Stimulated activated memory B cell treated with anti-CD40 and anti-IgM and Interleukin-4, amounts not matched to agents 10 μg/mL and 1 μg/mL and 100 μg/mL, for 72 hours (primary cell): ENCODE data around the gene SMG9.
A peak's percentile ranks its signal among the peaks of the same experiment; 100 is the strongest.

ENCODE experiments used
- ATAC-seq: fragments of 150-1000 bp; cut with Tn5 transposase; 2 replicates; pipeline ENCODE4 v1.10.0; 2021
- H3K27ac Mint-ChIP-seq: one replicate; pipeline ENCODE4 v1.8.0; 2022; ENCODE audit warnings: mild to moderate bottlenecking, mixed read lengths
- H3K27me3 Mint-ChIP-seq: one replicate; pipeline ENCODE4 v1.8.0; 2022; ENCODE audit warnings: mixed read lengths
- H3K36me3 Mint-ChIP-seq: one replicate; pipeline ENCODE4 v1.8.0; 2022; ENCODE audit warnings: mixed read lengths
- H3K4me1 Mint-ChIP-seq: one replicate; pipeline ENCODE4 v1.8.0; 2022; ENCODE audit warnings: mixed read lengths
- H3K4me3 Mint-ChIP-seq: one replicate; pipeline ENCODE4 v1.8.0; 2022; ENCODE audit warnings: mild to moderate bottlenecking, moderate library complexity, mixed read lengths
- H3K9me3 Mint-ChIP-seq: one replicate; pipeline ENCODE4 v1.8.0; 2022; ENCODE audit warnings: mixed read lengths

SMG9 gene

DNA sequence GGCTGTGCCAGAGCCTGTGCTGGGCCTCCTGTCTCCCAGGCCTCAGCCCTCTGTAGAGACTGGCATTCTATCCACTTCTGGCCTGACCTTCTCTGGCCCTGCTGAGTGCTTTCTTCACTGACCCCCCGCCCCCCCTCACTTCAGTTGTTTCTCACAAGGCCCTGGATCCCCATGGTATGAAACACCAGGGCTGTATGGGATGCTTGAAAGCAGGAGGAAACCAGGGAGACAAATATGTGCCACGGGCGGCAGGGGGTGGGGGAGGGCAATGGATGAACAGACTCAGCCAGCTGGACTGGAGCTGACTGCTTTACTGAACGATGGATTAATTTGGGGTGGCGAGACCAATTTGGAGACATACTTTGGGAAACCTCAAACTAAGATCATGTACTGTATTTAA, 24.8 kb downstream of the SMG9 start:
- no peaks in the 10 kb centered on the region for H3K27me3 Mint-ChIP-seq
- no peaks in the 10 kb centered on the region for H3K9me3 Mint-ChIP-seq
- no peak for ATAC-seq
- H3K4me3 Mint-ChIP-seq, result no peak overlapping the region
- H3K27ac Mint-ChIP-seq, result no peak overlapping the region
- H3K36me3 Mint-ChIP-seq, result peaks cover 72% of the 10 kb centered on the region
- H3K4me1 Mint-ChIP-seq, result peaks cover 27% of the 10 kb centered on the region

DNA sequence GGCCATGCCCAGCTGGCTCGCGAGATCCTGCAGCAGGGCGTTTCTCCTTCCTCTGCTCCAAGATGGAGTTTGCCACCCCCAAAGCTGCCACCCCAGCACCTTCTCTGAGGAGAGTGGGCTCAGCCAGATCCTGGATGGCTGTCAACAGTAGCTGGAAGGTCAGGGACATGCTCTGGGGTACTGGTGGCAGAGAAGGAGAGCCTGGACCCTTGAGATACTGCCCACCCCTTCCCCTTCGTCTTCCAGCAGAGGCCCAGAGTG, 27.2 kb downstream of the SMG9 start:
- no peaks in the 10 kb centered on the region for H3K27me3 Mint-ChIP-seq
- ATAC-seq, result no peak
- peaks cover 28% of the 10 kb centered on the region for H3K4me1 Mint-ChIP-seq
- no peak overlapping the region for H3K4me3 Mint-ChIP-seq
- peaks cover 48% of the 10 kb centered on the region for H3K36me3 Mint-ChIP-seq
- no peak overlapping the region for H3K27ac Mint-ChIP-seq
- no peaks in the 10 kb centered on the region for H3K9me3 Mint-ChIP-seq

DNA sequence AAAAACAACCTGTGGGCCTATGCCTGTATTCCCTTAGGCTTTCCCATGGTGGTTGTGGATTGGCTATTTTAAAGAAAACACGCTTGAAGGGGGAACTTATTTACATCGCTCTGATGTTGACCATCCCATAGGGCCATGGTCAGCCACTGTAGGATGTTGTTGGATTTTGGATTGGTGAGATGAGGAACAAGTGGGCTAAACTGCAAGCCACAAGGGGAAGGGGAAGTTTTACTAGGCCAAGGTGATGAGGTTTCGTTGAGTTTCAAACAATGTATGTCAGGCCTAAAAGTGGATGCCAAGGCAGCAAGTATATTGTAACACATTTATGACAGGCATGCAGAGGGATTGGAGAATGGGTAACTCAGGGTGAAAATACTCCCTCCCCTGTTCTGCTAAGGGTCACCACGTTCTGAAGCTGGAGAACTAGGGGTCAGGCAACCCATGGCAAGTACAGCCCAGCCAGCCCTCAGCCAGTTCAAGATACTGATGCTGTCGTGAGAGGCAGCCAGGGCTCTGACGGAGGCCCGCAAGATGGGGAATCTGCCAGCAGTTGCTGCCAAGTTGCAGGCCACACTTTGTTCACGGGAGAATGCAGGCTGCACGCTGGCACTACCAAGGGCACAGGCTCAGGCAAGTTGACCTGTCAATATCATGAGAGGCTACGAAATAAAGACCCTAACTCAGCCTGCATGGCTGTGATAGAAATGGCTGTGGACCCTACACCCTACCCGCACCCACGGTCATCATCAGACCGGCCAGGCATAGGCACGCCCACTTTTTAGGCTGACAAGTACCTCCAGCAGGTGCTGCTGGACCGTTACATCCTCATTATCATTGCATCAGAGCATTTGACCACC, 27.8 kb downstream of the SMG9 start:
- peaks cover 42% of the 10 kb centered on the region for H3K36me3 Mint-ChIP-seq
- H3K27me3 Mint-ChIP-seq, result no peaks in the 10 kb centered on the region
- no peak overlapping the region for H3K4me3 Mint-ChIP-seq
- H3K27ac Mint-ChIP-seq, result no peak overlapping the region
- H3K4me1 Mint-ChIP-seq, result peaks cover 28% of the 10 kb centered on the region
- H3K9me3 Mint-ChIP-seq, result no peaks in the 10 kb centered on the region
- ATAC-seq, result no peak

DNA sequence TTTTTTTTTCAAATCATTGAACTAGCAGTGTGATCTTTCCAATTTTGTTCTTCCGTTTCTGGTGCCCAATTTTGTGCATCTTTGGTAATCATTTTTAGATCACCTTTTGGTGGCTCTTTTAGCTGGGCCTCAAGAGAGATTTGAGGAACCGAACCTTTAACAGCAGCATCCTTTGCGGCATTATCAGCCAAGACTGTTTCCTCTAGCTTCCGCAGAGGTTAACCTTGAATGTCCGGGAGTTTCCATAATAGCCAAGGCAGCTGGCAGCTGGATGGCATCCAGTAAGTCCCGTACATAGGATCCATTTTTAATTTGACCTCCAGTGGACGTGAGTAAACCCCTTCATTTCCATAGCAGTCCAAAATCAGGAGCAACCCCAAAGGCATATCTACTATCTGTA, 29.3 kb downstream of the SMG9 start:
- ATAC-seq, result peak; percentile 83
- peak overlapping the region; percentile 38 for H3K27ac Mint-ChIP-seq

DNA sequence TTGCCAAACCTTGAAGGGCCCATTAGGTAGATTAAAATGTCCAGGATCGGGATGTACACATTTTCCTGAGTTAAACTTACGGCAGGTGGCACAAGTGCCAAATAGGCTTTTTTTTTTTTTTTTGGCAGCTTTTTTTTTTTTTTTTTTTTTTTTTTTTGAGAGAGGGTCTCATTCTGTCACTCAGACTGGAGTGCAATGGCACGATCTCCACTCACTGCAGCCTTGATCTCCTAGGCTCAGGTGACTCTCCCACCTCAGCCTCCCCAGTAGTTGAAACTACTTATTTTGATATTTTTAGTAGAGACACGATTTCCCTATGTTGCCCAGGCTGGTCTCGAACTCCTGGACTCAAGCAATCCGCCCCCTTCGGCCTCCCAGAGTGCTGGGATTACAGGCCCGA, 29.9 kb downstream of the SMG9 start:
- Mint-ChIP-seq H3K4me1 (peaks cover 28% of the 10 kb centered on the region), H3K27ac (peak overlapping the region; percentile 38), H3K36me3 (peaks cover 26% of the 10 kb centered on the region), H3K4me3 (no peak overlapping the region), H3K9me3 (no peaks in the 10 kb centered on the region), H3K27me3 (no peaks in the 10 kb centered on the region)
- ATAC-seq, result no peak

More for the DNA sequence above, 29.3 kb downstream of the SMG9 start:
- H3K4me3 Mint-ChIP-seq, result no peak overlapping the region
- H3K4me1 Mint-ChIP-seq, result peaks cover 28% of the 10 kb centered on the region
- peaks cover 32% of the 10 kb centered on the region for H3K36me3 Mint-ChIP-seq
- H3K9me3 Mint-ChIP-seq, result no peaks in the 10 kb centered on the region
- no peaks in the 10 kb centered on the region for H3K27me3 Mint-ChIP-seq

DNA sequence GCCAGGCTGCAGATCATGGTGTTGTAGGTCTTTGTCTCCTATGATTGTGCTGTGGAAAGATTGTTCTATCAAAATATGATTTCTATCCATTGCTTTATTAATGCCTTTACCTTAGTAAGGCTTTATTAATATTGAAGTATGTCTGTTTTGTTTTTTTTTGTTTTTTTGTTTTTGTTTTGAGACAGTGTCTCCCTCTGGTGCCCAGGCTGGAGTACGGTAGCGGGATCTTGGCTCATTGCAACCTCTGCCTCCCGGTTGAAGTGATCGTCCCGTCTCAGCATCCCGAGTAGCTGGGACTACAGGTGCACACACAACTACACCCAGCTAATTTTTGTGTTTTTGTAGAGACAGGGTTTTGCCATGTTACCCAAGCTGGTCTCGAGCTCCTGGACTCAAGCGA, 31.2 kb downstream of the SMG9 start:
- Mint-ChIP-seq H3K4me3 (no peak overlapping the region), H3K4me1 (peaks cover 28% of the 10 kb centered on the region), H3K36me3 (peaks cover 13% of the 10 kb centered on the region), H3K27me3 (no peaks in the 10 kb centered on the region), H3K27ac (no peak overlapping the region), H3K9me3 (no peaks in the 10 kb centered on the region)
- no peak for ATAC-seq

DNA sequence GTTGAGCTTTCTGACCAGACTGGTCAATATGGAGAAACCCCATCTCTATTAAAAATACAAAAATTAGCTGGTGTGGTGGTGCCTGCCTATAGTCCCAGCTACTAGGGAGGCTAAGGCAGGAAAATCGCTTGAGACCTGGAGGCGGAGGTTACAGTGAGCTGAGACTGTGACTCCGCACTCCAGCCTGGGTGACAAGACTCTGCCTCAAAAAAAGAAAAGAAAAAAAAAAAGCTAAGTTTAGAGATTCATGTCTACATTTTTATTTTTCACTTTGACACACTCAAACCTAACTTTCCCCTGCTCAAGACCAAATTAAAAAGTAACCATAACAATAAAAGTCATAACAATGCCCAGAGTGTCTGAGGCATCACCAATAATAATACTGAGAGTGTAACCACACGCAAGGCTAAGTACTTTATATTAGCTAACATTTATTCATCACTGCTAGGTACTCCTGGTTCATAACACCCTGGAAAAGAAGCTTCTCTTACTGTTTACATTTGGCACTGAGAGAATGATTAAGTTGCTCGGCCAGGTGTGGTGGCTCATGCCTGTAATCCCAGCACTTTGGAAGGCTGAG, 33.2 kb downstream of the SMG9 start:
- Mint-ChIP-seq H3K27me3 (peaks cover 5% of the 10 kb centered on the region), H3K36me3 (no peaks in the 10 kb centered on the region), H3K9me3 (no peaks in the 10 kb centered on the region), H3K4me3 (no peak overlapping the region), H3K4me1 (peaks cover 14% of the 10 kb centered on the region), H3K27ac (no peak overlapping the region)
- no peak for ATAC-seq

DNA sequence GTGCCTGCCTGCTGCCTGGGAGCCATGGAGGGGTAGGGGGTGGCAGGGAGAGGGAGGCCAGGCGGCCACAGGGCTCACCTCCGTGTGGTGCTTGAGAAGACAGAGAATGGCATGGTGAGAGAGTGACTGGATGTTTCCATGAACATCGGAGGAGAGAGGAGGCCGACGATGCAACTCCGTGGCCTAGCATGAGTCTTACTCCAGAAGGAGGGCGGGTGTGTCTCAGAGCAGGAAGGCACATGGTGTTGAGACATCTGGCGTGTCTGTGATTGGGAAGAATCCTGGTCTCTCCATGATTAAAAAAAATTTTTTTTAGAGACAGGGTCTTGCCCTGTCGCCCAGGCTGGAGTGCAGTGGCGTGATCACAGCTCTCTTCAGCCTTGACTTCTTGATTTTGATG, 33.8 kb downstream of the SMG9 start:
- ATAC-seq, result no peak
- Mint-ChIP-seq H3K27ac (no peak overlapping the region), H3K27me3 (peaks cover 11% of the 10 kb centered on the region), H3K36me3 (no peaks in the 10 kb centered on the region), H3K4me1 (peaks cover 11% of the 10 kb centered on the region), H3K4me3 (no peak overlapping the region), H3K9me3 (no peaks in the 10 kb centered on the region)

DNA sequence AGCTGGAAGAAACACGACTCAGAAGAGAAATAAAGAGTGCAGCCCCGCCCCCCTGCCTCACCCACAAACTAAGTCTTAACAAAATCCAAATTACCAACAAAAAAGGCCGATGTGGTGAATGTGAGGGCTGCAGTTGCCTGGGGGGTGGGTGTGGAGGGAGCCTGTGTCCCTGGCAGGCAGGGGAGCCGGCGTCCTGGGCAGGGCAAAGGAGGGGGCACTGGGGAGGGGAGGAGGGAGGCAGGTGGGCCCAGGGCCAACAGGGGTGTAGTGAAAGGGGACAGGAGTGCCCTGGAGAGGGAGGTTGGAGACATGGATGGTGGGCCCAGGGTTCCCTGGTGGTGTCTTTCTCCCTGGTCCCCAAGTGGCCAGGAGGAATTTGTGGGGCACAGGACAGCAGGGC, 34.8 kb downstream of the SMG9 start:
- no peak overlapping the region for H3K27ac Mint-ChIP-seq
- peaks cover 17% of the 10 kb centered on the region for H3K27me3 Mint-ChIP-seq
- no peaks in the 10 kb centered on the region for H3K9me3 Mint-ChIP-seq
- no peak overlapping the region for H3K4me3 Mint-ChIP-seq
- peaks cover under 1% of the 10 kb centered on the region for H3K4me1 Mint-ChIP-seq
- ATAC-seq, result no peak
- no peaks in the 10 kb centered on the region for H3K36me3 Mint-ChIP-seq

DNA sequence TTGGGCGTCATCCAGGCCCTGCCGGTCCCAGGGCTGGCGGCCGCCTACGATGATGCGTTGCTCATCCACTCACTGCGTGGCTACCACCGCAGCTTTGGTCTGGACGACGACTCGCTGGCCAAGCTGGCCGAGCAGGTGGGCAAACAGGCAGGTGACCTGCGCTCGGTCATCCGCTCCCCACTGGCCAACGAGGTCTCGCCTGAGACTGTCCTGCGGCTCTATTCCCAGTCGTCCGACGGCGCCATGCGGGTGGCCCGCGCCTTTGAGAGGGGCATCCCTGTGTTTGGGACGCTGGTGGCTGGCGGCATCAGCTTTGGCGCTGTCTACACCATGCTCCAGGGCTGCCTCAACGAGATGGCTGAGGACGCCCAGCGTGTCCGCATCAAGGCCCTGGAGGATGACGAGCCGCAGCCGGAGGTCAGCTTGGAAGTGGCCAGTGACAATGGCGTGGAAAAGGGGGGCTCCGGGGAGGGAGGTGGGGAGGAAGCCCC, 35.3 kb downstream of the SMG9 start:
- H3K36me3 Mint-ChIP-seq, result no peaks in the 10 kb centered on the region
- H3K27me3 Mint-ChIP-seq, result peaks cover 22% of the 10 kb centered on the region
- H3K4me3 Mint-ChIP-seq, result no peak overlapping the region
- H3K9me3 Mint-ChIP-seq, result no peaks in the 10 kb centered on the region
- H3K27ac Mint-ChIP-seq, result no peak overlapping the region
- no peaks in the 10 kb centered on the region for H3K4me1 Mint-ChIP-seq
- ATAC-seq, result no peak

DNA sequence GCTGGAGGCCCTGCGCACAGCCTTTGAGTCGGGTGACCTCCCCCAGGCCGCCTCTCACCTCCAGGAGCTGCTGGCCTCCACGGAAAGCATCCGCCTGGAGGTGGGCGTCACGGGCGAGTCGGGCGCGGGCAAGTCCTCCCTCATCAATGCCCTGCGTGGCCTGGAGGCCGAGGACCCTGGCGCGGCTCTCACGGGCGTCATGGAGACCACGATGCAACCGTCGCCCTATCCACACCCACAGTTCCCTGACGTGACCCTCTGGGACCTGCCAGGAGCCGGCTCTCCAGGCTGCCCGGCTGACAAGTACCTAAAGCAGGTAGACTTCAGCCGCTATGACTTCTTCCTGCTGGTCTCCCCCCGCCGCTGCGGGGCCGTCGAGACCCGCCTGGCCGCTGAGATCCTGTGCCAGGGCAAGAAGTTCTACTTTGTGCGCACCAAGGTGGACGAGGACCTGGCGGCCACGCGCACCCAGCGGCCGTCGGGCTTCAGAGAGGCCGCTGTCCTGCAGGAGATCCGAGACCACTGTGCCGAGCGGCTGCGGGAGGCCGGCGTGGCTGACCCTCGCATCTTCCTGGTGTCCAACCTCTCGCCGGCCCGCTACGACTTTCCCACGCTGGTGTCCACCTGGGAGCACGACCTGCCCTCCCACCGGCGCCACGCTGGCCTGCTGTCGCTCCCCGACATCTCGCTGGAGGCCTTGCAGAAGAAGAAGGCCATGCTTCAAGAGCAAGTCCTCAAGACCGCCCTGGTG, 36.0 kb downstream of the SMG9 start:
- Mint-ChIP-seq H3K4me1 (no peaks in the 10 kb centered on the region), H3K36me3 (no peaks in the 10 kb centered on the region), H3K27ac (no peak overlapping the region), H3K9me3 (no peaks in the 10 kb centered on the region), H3K4me3 (no peak overlapping the region), H3K27me3 (peaks cover 26% of the 10 kb centered on the region)
- ATAC-seq, result no peak

DNA sequence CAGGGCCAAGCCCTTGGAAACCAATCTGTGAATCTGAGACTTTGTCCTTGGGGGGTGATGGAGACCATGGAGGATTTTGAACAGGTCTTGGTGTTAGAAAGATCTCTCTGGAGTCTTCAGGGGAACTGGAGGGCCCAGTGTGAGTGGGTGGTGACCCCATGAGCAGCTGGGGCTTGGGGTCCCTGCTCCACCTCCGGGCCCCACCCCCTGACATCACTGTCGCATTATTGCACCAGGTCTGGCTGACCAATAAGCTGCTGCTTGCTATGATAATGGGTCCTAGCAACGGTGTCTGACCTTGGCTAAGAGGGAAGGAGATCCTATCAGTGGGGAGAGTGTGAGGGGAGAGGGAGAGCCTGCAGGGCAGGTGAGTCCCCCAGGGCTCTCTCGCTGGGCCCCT, 39.0 kb downstream of the SMG9 start, which contains the start of gene IRGC:
TSS of gene IRGC (plus strand) at position 301 of the 400 bp plus-strand sequence. CDS start 2,483 bp downstream, outside the sequence.
- no peak within 1 kb of the TSS for H3K27ac Mint-ChIP-seq
- H3K4me3 Mint-ChIP-seq, result no peak within 1 kb of the TSS
- H3K4me1 Mint-ChIP-seq, result no peaks in the 10 kb centered on the region
- ATAC-seq, result no peak
- no peaks in the 10 kb centered on the region for H3K36me3 Mint-ChIP-seq
- H3K27me3 Mint-ChIP-seq, result peaks cover 55% of the 10 kb centered on the region
- H3K9me3 Mint-ChIP-seq, result no peaks in the 10 kb centered on the region

DNA sequence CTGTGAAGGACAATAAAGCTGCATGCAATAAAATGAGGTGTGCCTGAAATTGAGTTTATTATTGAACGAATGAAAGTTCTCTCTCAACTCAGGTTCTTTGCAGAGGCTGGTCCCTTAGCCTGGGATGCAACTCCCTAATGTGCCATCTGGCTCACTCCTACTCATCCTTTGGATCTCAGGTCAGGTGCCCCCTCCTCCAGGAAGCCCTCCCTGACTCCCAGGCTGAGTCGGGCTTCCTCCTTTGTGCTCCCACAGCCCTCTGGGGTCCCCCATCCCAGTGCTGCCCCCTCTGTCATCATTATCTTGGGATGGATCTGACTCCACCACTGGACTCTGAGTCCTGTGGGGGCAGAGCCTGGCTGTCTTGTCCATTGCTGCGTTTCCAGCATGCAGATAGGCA, 41.6 kb downstream of the SMG9 start:
- H3K4me1 Mint-ChIP-seq, result no peaks in the 10 kb centered on the region

DNA sequence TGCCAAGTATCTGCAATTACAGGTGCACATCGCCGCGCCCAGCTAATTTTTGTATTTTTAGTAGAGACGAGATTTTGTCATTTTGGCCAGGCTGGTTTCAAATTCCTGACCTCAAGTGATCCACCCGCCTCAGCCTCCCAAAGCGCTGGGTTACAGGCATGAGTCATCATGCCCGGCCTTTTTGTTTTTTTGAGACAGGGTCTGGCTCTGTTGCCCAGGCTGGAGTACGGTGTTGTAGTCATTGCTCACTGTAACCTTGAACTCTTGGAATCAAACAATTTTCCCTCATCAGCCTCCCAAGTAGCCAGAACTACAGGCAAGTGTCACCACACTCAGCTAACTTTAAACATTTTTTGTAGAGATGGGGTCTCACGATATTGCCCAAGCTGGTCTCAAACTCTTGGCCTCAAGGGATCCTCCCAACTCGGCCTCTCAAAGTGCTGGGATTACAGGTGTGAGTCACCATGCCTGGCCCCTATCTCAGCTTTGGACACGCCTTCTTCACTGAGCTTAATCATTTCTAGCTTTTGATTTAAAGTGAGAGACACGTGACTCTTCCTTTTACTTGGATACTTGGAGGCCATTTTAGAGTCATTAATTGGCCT, 42.9 kb downstream of the SMG9 start:
- no peak for ATAC-seq
- Mint-ChIP-seq H3K9me3 (peaks cover 4% of the 10 kb centered on the region), H3K4me1 (no peaks in the 10 kb centered on the region), H3K27me3 (peaks cover 78% of the 10 kb centered on the region), H3K36me3 (peaks cover 9% of the 10 kb centered on the region), H3K4me3 (no peak overlapping the region), H3K27ac (no peak overlapping the region)

More for the DNA sequence above, 41.6 kb downstream of the SMG9 start:
- Mint-ChIP-seq H3K27me3 (peaks cover 77% of the 10 kb centered on the region), H3K27ac (no peak overlapping the region), H3K36me3 (peaks cover 9% of the 10 kb centered on the region), H3K4me3 (no peak overlapping the region), H3K9me3 (peaks cover 4% of the 10 kb centered on the region)
- ATAC-seq, result no peak

DNA sequence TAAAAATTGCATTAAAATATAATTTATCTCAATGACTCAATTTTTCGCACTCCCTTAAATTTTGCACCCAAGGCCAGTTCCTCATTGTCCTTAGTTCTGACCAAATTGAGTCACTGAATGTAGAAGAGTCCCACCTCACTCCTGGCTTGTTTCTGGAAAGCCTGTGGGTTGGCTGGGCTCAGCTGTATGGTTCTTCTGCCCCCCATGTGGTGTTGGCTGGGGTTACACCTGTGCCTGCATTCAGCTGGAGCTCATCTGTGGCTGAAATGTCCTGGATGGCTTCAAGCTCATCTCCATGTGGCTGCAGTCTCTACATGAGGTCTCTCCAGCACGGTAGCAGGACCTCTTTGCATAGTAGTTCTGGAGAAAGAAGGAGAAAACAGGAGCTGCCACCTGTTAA, 46.0 kb downstream of the SMG9 start:
- Mint-ChIP-seq H3K27ac (no peak overlapping the region), H3K4me3 (no peak overlapping the region), H3K27me3 (peaks cover 71% of the 10 kb centered on the region), H3K9me3 (peaks cover 4% of the 10 kb centered on the region), H3K36me3 (peaks cover 9% of the 10 kb centered on the region), H3K4me1 (no peaks in the 10 kb centered on the region)
- no peak for ATAC-seq
